ENCODE data around the gene CNIH4.

DNA sequence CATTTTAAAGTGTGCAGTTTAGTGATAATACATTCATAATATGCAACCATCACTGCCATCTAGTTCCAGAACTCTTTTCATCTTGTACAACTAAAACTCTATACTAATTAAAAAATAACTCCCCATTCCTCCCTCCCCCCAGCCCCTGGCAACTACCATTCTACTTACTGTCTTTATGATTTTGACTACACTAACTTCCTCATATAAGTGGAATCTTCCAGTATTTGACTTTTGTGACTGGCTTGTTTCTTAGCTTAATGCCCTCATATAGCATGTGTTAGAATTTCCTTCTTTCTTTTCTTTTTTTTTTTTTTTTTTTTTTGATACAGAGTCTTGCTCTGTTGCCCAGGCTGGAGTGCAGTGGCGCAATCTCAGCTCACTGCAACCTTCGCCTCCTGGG lies 25.4 kb upstream of the CNIH4 start:
- TF ChIP-seq POLR2A (IDR thresholded peaks at IDR 0.05), result no peak
- TF ChIP-seq, protein P1, sequence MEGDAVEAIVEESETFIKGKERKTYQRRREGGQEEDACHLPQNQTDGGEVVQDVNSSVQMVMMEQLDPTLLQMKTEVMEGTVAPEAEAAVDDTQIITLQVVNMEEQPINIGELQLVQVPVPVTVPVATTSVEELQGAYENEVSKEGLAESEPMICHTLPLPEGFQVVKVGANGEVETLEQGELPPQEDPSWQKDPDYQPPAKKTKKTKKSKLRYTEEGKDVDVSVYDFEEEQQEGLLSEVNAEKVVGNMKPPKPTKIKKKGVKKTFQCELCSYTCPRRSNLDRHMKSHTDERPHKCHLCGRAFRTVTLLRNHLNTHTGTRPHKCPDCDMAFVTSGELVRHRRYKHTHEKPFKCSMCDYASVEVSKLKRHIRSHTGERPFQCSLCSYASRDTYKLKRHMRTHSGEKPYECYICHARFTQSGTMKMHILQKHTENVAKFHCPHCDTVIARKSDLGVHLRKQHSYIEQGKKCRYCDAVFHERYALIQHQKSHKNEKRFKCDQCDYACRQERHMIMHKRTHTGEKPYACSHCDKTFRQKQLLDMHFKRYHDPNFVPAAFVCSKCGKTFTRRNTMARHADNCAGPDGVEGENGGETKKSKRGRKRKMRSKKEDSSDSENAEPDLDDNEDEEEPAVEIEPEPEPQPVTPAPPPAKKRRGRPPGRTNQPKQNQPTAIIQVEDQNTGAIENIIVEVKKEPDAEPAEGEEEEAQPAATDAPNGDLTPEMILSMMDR (IDR thresholded peaks at IDR 0.05), result no peak
